Keratinocyte (primary cell): ENCODE results near the gene PIEZO1.

ENCODE experiments used
- EZH2 ChIP-seq: IDR thresholded peaks from one replicate; pipeline ENCODE4 v1.6.1; 2012; ENCODE audit warnings: inconsistent platforms, mild to moderate bottlenecking, low read length, moderate library complexity
- TF ChIP-seq, protein P1 (sequence below), 3 experiments: IDR thresholded peaks in 1 of 3; conservative IDR thresholded peaks in 1 of 3; optimal IDR thresholded peaks in 1 of 3; 2 replicates in 2 of 3; 3 replicates in 1 of 3; pipeline versions ENCODE3 to v1.5.1; 2011; ENCODE audit warnings: low read length in 3 of 3, mild to moderate bottlenecking in 3 of 3, moderate library complexity in 2 of 3, control low read depth in 1 of 3, inconsistent platforms in 1 of 3; ENCODE audit not compliant: insufficient read depth in 2 of 3; ENCODE audit errors: extremely low read depth in 1 of 3

DNA sequence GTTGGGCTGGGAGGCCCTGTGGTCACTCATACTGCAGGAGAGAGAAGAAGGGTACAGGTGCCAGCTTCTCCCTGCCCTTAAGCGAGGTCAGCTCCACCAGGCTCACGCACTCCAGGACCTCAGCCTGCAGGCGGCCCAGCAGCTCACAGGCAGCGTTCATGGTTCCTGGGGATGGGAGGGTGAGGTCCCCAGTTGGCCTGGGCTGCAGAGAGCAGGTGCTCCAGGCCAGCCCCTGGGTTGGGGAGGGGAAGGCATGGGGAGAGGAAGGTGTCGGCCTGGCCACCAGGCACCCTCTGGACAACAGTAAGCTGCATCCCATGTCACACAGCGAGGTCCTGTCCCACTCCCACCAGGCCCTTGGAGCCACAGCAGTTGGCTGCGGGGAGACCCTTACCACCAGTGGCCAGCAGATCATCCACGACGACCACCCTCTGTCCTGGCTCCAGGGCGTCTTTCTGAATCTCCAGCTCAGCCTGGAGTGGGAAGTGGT is 24.7 kb upstream of the PIEZO1 start:
- TF ChIP-seq, protein P1, sequence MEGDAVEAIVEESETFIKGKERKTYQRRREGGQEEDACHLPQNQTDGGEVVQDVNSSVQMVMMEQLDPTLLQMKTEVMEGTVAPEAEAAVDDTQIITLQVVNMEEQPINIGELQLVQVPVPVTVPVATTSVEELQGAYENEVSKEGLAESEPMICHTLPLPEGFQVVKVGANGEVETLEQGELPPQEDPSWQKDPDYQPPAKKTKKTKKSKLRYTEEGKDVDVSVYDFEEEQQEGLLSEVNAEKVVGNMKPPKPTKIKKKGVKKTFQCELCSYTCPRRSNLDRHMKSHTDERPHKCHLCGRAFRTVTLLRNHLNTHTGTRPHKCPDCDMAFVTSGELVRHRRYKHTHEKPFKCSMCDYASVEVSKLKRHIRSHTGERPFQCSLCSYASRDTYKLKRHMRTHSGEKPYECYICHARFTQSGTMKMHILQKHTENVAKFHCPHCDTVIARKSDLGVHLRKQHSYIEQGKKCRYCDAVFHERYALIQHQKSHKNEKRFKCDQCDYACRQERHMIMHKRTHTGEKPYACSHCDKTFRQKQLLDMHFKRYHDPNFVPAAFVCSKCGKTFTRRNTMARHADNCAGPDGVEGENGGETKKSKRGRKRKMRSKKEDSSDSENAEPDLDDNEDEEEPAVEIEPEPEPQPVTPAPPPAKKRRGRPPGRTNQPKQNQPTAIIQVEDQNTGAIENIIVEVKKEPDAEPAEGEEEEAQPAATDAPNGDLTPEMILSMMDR (optimal IDR thresholded peaks at IDR 0.05 in 1 of 3, IDR thresholded peaks at IDR 0.05 in 1 of 3, conservative IDR thresholded peaks at IDR 0.05 in 1 of 3; ENCODE audit: extremely low read depth in 1 of 3, insufficient read depth in 2 of 3, low read length in 3 of 3), result no peak
- no peak for TF ChIP-seq EZH2
